VCaP (cell line): ENCODE results near the gene STK10.

Source experiments
- H3K27ac ChIP-seq: fragments of 450-650 bp; 2 replicates; pipeline ENCODE4 v1.5.1; 2017
- TF ChIP-seq, protein P1 (sequence below): fragments of 450-650 bp; conservative IDR thresholded peaks from 2 replicates; pipeline ENCODE4 v1.5.1; 2017; ENCODE audit warnings: mild to moderate bottlenecking, moderate library complexity

The STK10 gene

GRCh38 chr5:172178991-172179989 lies 8.7 kb downstream of the STK10 start:
- H3K27ac ChIP-seq = no peak overlapping the region
- TF ChIP-seq, protein P1, sequence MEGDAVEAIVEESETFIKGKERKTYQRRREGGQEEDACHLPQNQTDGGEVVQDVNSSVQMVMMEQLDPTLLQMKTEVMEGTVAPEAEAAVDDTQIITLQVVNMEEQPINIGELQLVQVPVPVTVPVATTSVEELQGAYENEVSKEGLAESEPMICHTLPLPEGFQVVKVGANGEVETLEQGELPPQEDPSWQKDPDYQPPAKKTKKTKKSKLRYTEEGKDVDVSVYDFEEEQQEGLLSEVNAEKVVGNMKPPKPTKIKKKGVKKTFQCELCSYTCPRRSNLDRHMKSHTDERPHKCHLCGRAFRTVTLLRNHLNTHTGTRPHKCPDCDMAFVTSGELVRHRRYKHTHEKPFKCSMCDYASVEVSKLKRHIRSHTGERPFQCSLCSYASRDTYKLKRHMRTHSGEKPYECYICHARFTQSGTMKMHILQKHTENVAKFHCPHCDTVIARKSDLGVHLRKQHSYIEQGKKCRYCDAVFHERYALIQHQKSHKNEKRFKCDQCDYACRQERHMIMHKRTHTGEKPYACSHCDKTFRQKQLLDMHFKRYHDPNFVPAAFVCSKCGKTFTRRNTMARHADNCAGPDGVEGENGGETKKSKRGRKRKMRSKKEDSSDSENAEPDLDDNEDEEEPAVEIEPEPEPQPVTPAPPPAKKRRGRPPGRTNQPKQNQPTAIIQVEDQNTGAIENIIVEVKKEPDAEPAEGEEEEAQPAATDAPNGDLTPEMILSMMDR = no peak

GRCh38 chr5:172178301-172178987 lies 9.6 kb downstream of the STK10 start:
- H3K27ac ChIP-seq = no peak overlapping the region
- TF ChIP-seq, protein P1 = no peak

DNA sequence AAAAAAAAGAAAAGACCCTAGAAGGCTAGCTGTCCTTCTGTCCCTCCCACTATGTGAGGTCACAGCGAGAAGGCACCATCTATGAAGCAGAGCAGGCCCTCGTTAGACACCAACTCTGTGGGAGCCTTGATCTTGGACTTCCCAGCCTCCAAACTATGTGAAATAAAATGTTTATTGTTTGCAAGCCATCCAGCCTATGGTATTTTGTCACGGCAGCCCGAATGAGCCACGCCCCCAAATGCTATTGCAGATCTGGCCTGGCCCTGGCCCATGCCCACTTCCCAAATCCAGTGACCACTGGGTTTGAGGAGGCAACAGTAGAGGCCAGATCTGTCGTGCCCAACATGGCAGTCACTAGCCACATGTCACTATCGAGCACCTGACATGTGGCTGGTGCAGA lies 10.8 kb downstream of the STK10 start:
- TF ChIP-seq, protein P1 = no peak
- H3K27ac ChIP-seq = no peak overlapping the region

- TF ChIP-seq, protein P1 = no peak
- H3K27ac ChIP-seq = no peak overlapping the region
These were observed 12.7 kb downstream of the STK10 start for GRCh38 chr5:172175263-172175719.

DNA sequence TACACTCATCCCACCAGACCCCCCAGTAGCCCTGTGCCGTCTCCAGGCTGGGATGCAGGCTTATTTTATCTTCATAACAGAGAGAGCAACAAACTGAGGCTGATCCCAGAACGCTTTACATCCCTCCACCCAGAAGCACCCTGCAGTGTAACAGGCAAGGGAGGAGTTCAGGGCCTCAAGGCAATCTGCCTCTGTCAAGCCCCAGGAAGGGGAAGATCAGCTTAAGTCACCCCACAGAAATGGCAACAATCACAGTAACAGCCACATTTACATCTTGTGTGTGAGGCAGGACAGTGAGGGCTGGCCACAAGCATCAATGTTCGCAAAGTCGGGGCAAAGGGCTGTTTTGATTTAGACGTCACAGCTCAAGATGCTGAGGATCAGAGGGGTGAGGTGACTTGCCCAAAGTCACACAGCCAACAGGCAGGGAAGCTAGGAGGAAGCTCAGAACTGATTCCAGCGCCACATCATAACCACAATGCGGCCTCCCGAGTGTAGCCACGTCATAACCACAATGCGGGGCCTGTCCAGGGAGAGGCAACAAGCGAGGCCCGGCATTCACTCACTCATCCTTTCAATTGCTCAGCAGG lies 14.4 kb downstream of the STK10 start:
- TF ChIP-seq, protein P1 = no peak
- H3K27ac ChIP-seq = no peak overlapping the region

DNA sequence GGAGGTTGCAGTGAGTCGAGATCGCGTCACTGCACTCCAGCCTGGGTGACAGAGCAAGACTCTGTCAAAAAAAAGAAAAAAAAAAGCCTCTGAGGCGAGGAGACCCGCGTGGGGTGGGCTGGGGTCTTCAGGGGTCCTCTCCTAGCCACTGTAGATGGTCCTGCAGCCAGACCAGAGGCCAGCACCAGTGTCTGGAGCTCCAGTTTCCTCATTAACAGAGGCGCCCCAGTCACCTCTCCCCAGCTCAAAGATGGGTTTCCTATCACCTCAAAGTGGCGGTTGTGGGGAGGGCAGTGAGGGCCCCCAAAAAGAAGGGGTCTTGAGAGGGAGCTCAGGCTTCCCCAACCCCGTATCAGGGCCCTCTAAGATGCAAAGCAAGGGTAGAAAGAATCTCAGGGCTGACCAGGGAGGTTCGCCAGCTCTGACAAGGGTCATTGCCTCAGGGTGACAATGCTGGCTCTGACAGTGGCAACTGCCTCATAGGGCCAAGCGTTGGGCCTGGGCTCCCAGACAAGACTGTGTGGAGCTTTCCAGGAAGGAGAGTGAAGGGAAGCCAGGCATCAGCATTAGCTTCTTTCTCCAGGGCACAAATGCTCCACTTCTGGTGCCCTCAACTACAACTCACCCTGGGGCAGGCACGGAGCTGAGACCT lies 15.0 kb downstream of the STK10 start:
- TF ChIP-seq, protein P1 = no peak
- no peak overlapping the region for H3K27ac ChIP-seq
